ENCODE measurements around the gene CAMSAP3. TPM values are rescaled to one million over a fixed set of nuclear protein-coding genes. Genes with fewer than 3 reads are reported as not detected.

Gene CAMSAP3
- total RNA-seq, 1 donor from 2014 or later = 12.8 TPM

- H3K4me3 ChIP-seq = no peak overlapping the region
- no peak for TF ChIP-seq POLR2AphosphoS5 (IDR thresholded peaks at IDR 0.05; ENCODE audit: insufficient read depth in 1 of 2, low read depth in 1 of 2)
- no peak for TF ChIP-seq CTCF (IDR thresholded peaks at IDR 0.05)
- no peak for TF ChIP-seq POLR2A (IDR thresholded peaks at IDR 0.05)
- no peaks in the 10 kb centered on the region for H3K4me1 ChIP-seq
- no peaks in the 10 kb centered on the region for H3K9me3 ChIP-seq
- no peak for DNase-seq (ENCODE audit: extremely low spot score in 2 of 2)
- H3K27me3 ChIP-seq = no peaks in the 10 kb centered on the region
- H3K36me3 ChIP-seq = no peaks in the 10 kb centered on the region
- intact Hi-C loops (cut with DNase I) = no loop called here
- no peak overlapping the region for H3K27ac ChIP-seq
These were observed 50.2 kb downstream of the CAMSAP3 start for GRCh38 chr19:7645656-7646425.

GRCh38 chr19:7646426-7646700 is 50.7 kb downstream of the CAMSAP3 start:
- H3K27ac ChIP-seq = no peak overlapping the region
- no peaks in the 10 kb centered on the region for H3K27me3 ChIP-seq
- intact Hi-C loops (cut with DNase I) = no loop called here
- H3K4me1 ChIP-seq = no peaks in the 10 kb centered on the region
- no peaks in the 10 kb centered on the region for H3K9me3 ChIP-seq
- H3K36me3 ChIP-seq = no peaks in the 10 kb centered on the region
- no peak overlapping the region for H3K4me3 ChIP-seq
- no peak for DNase-seq (ENCODE audit: extremely low spot score in 2 of 2)
- TF ChIP-seq POLR2A (IDR thresholded peaks at IDR 0.05) (no peak), CTCF (IDR thresholded peaks at IDR 0.05) (no peak), POLR2AphosphoS5 (IDR thresholded peaks at IDR 0.05; ENCODE audit: insufficient read depth in 1 of 2, low read depth in 1 of 2) (no peak)

GRCh38 chr19:7647156-7647555 is 51.5 kb downstream of the CAMSAP3 start:
- peaks cover under 1% of the 10 kb centered on the region for H3K4me1 ChIP-seq
- TF ChIP-seq CTCF (IDR thresholded peaks at IDR 0.05) (no peak), POLR2AphosphoS5 (IDR thresholded peaks at IDR 0.05; ENCODE audit: insufficient read depth in 1 of 2, low read depth in 1 of 2) (no peak), POLR2A (IDR thresholded peaks at IDR 0.05) (no peak)
- H3K27ac ChIP-seq = no peak overlapping the region
- H3K9me3 ChIP-seq = no peaks in the 10 kb centered on the region
- DNase-seq (ENCODE audit: extremely low spot score in 2 of 2) = no peak
- H3K36me3 ChIP-seq = no peaks in the 10 kb centered on the region
- intact Hi-C loops (cut with DNase I) = no loop called here
- no peak overlapping the region for H3K4me3 ChIP-seq
- H3K27me3 ChIP-seq = no peaks in the 10 kb centered on the region

GRCh38 chr19:7648265-7649014 is 52.8 kb downstream of the CAMSAP3 start:
- no peaks in the 10 kb centered on the region for H3K36me3 ChIP-seq
- H3K4me3 ChIP-seq = no peak overlapping the region
- no peak overlapping the region for H3K27ac ChIP-seq
- no peak for TF ChIP-seq POLR2A (IDR thresholded peaks at IDR 0.05)
- no peak for TF ChIP-seq CTCF (IDR thresholded peaks at IDR 0.05)
- peaks cover 4% of the 10 kb centered on the region for H3K4me1 ChIP-seq
- no peak for DNase-seq (ENCODE audit: extremely low spot score in 2 of 2)
- H3K27me3 ChIP-seq = no peaks in the 10 kb centered on the region
- intact Hi-C loops (cut with DNase I) = no loop called here
- H3K9me3 ChIP-seq = no peaks in the 10 kb centered on the region

GRCh38 chr19:7650148-7650547 is 54.5 kb downstream of the CAMSAP3 start:
- no peak overlapping the region for H3K4me3 ChIP-seq
- no peak for TF ChIP-seq POLR2A (IDR thresholded peaks at IDR 0.05)
- TF ChIP-seq POLR2AphosphoS5 (IDR thresholded peaks at IDR 0.05; ENCODE audit: insufficient read depth in 1 of 2, low read depth in 1 of 2) = no peak
- intact Hi-C loops (cut with DNase I) = no loop called here
- H3K27me3 ChIP-seq = no peaks in the 10 kb centered on the region
- no peaks in the 10 kb centered on the region for H3K9me3 ChIP-seq
- H3K4me1 ChIP-seq = peaks cover 4% of the 10 kb centered on the region
- no peak for DNase-seq (ENCODE audit: extremely low spot score in 2 of 2)
- H3K36me3 ChIP-seq = no peaks in the 10 kb centered on the region
- H3K27ac ChIP-seq = no peak overlapping the region
